ENCODE measurements around the gene UGCG. TPM values are rescaled to one million over a fixed set of nuclear protein-coding genes. Genes with fewer than 3 reads are reported as not detected.
"Not testable (repeated sequence)": the region's sequence is repeated elsewhere in the genome, so short reads cannot be mapped to it uniquely, and the experiment has no call there.

Gene UGCG
- total RNA-seq, 3 donors from 2014 or later = 22.4 to 57.1 (median 55.1) TPM

DNA sequence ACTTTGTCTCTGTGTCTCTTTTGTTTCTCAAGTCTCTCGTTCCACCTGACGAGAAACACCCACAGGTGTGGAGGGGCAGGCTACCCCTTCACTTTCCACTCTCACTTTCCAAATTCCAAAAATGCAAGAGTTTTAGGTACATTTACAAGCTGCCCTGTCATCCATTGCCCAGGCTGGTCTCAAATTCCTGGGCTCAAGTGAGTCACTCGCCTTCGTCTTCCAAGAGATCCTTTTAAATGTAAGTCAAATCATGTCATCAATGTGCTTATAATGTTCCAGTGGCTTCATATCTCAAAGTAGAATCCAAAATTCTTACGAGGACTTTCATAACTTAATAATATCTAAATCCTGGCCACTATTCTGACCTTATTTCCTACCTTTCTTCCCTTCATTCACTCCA, 20.4 kb upstream of the UGCG start:
- no peak overlapping the region for H3K4me3 ChIP-seq
- H3K4me1 ChIP-seq = no peaks in the 10 kb centered on the region
- no peaks in the 10 kb centered on the region for H3K9me3 ChIP-seq
- intact Hi-C loops (cut with DNase I; ENCODE audit: low total_unique reads) = no loop called here
- H3K36me3 ChIP-seq = no peaks in the 10 kb centered on the region
- DNase-seq (ENCODE audit: low spot score in 2 of 2) = no peak
- H3K27ac ChIP-seq = no peak overlapping the region
- TF ChIP-seq POLR2A (IDR thresholded peaks at IDR 0.05) = no peak
- TF ChIP-seq, protein P1, sequence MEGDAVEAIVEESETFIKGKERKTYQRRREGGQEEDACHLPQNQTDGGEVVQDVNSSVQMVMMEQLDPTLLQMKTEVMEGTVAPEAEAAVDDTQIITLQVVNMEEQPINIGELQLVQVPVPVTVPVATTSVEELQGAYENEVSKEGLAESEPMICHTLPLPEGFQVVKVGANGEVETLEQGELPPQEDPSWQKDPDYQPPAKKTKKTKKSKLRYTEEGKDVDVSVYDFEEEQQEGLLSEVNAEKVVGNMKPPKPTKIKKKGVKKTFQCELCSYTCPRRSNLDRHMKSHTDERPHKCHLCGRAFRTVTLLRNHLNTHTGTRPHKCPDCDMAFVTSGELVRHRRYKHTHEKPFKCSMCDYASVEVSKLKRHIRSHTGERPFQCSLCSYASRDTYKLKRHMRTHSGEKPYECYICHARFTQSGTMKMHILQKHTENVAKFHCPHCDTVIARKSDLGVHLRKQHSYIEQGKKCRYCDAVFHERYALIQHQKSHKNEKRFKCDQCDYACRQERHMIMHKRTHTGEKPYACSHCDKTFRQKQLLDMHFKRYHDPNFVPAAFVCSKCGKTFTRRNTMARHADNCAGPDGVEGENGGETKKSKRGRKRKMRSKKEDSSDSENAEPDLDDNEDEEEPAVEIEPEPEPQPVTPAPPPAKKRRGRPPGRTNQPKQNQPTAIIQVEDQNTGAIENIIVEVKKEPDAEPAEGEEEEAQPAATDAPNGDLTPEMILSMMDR (IDR thresholded peaks at IDR 0.05) = no peak
- no peaks in the 10 kb centered on the region for H3K27me3 ChIP-seq

DNA sequence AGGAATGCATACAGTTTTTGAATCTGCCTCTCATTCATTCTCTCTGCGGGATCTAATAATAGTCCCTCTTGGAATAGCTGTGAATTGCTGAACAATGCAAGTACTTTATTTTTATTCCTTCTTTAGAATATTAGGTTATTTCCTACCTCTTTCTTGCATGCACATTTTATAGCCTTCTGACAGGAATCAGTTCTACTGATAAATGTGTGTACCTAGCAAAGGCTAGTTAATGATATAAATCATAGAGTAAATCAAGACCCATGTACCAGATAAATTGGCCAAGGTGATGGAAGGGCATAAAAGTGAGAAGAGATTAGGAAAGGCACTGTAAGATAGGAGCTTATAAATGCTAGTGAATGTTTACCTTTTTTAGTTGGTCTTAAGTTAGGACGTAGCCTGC, 19.2 kb upstream of the UGCG start:
- Histone ChIP-seq H3K4me3 (no peak overlapping the region), H3K36me3 (no peaks in the 10 kb centered on the region), H3K27ac (no peak overlapping the region), H3K27me3 (no peaks in the 10 kb centered on the region), H3K9me3 (no peaks in the 10 kb centered on the region), H3K4me1 (no peaks in the 10 kb centered on the region)
- intact Hi-C loops (cut with DNase I; ENCODE audit: low total_unique reads) = no loop called here
- no peak for TF ChIP-seq POLR2AphosphoS5 (IDR thresholded peaks at IDR 0.05)
- TF ChIP-seq POLR2A (IDR thresholded peaks at IDR 0.05) = no peak
- TF ChIP-seq, protein P1 (IDR thresholded peaks at IDR 0.05) = no peak
- DNase-seq (ENCODE audit: low spot score in 2 of 2) = no peak

GRCh38 chr9:111878946-111879345, 17.7 kb upstream of the UGCG start:
- TF ChIP-seq POLR2AphosphoS5 (IDR thresholded peaks at IDR 0.05) = no peak
- TF ChIP-seq POLR2A (IDR thresholded peaks at IDR 0.05) = no peak
- TF ChIP-seq, protein P1 (IDR thresholded peaks at IDR 0.05) = no peak
- Histone ChIP-seq H3K9me3 (no peaks in the 10 kb centered on the region), H3K4me1 (no peaks in the 10 kb centered on the region), H3K4me3 (no peak overlapping the region), H3K36me3 (no peaks in the 10 kb centered on the region), H3K27me3 (no peaks in the 10 kb centered on the region), H3K27ac (no peak overlapping the region)
- intact Hi-C loops (cut with DNase I; ENCODE audit: low total_unique reads) = no loop called here
- DNase-seq (ENCODE audit: low spot score in 2 of 2) = no peak

GRCh38 chr9:111886983-111887718, 9.5 kb upstream of the UGCG start:
- intact Hi-C loops (cut with DNase I; ENCODE audit: low total_unique reads) = no loop called here
- no peak overlapping the region for H3K27ac ChIP-seq
- no peak for DNase-seq (ENCODE audit: low spot score in 2 of 2)
- H3K4me1 ChIP-seq = no peaks in the 10 kb centered on the region
- no peak overlapping the region for H3K4me3 ChIP-seq
- no peaks in the 10 kb centered on the region for H3K36me3 ChIP-seq
- no peaks in the 10 kb centered on the region for H3K27me3 ChIP-seq
- H3K9me3 ChIP-seq = no peaks in the 10 kb centered on the region
- TF ChIP-seq POLR2AphosphoS5 (IDR thresholded peaks at IDR 0.05) (no peak), POLR2A (IDR thresholded peaks at IDR 0.05) (no peak)
- TF ChIP-seq, protein P1 (IDR thresholded peaks at IDR 0.05) = no peak

GRCh38 chr9:111890334-111890733, 6.3 kb upstream of the UGCG start:
- DNase-seq (ENCODE audit: low spot score in 2 of 2) = no peak
- Histone ChIP-seq H3K27me3 (no peaks in the 10 kb centered on the region), H3K9me3 (no peaks in the 10 kb centered on the region), H3K36me3 (no peaks in the 10 kb centered on the region), H3K27ac (no peak overlapping the region), H3K4me3 (no peak overlapping the region), H3K4me1 (no peaks in the 10 kb centered on the region)
- no peak for TF ChIP-seq POLR2AphosphoS5 (IDR thresholded peaks at IDR 0.05)
- no peak for TF ChIP-seq POLR2A (IDR thresholded peaks at IDR 0.05)
- TF ChIP-seq, protein P1 (IDR thresholded peaks at IDR 0.05) = no peak
- intact Hi-C loops (cut with DNase I; ENCODE audit: low total_unique reads) = no loop called here

- H3K27me3 ChIP-seq; H3K9me3 ChIP-seq; H3K36me3 ChIP-seq; H3K27ac ChIP-seq; DNase-seq (ENCODE audit: low spot score in 2 of 2); H3K4me3 ChIP-seq; intact Hi-C loops (cut with DNase I; ENCODE audit: low total_unique reads); H3K4me1 ChIP-seq: not testable (repeated sequence)
These were observed 5.7 kb upstream of the UGCG start for GRCh38 chr9:111890867-111891266.

Measured in breast epithelium (tissue), 4 donors.